ENCODE results near the gene SIGLEC1.

Gene SIGLEC1

GRCh38 chr20:3705970-3706739 is 6.2 kb downstream of the SIGLEC1 start:
- no peak overlapping the region for H3K9ac ChIP-seq (ENCODE audit: low read length)
- no peak for DNase-seq (ENCODE audit: low read depth)
- H3K4me1 ChIP-seq (ENCODE audit: control insufficient read depth, insufficient read depth, low read length) = peaks cover 20% of the 10 kb centered on the region
- H3K27me3 ChIP-seq (replicated peaks; ENCODE audit: control insufficient read depth, insufficient read depth, low read length) = peaks cover 12% of the 10 kb centered on the region
- H3K36me3 ChIP-seq (ENCODE audit: control insufficient read depth, insufficient read depth, low read length, severe bottlenecking) = no peaks in the 10 kb centered on the region
- no peak overlapping the region for H3K4me3 ChIP-seq (ENCODE audit: low read length)
- no peaks in the 10 kb centered on the region for H3K9me3 ChIP-seq (ENCODE audit: control insufficient read depth, low read length)

DNA sequence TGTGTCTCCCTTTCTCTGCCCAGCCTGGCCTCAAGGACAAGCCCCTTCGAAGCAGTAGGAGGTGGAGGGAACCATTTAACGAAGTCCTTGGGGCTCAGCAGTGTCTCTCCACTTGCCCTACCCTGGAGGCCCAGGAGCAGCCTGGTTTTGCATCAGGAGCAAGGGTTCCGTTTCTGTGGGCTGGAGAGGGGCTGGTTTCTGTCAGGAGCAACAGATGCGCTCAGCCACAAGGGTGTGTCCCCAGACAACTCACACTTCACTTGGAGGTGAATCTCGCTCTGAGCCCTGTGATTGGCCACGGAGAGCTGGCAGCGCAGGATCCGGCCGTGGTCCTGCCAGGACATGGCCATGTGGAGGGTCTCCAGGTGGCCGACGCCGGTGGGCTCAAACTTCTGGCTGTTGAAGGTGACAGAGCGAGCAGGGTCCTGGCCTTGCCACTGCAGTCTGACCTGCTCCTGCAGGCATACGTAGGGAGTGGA is 6.9 kb downstream of the SIGLEC1 start:
- Histone ChIP-seq H3K36me3 (ENCODE audit: control insufficient read depth, insufficient read depth, low read length, severe bottlenecking) (no peaks in the 10 kb centered on the region), H3K27me3 (replicated peaks; ENCODE audit: control insufficient read depth, insufficient read depth, low read length) (peaks cover 12% of the 10 kb centered on the region), H3K4me1 (ENCODE audit: control insufficient read depth, insufficient read depth, low read length) (peaks cover 14% of the 10 kb centered on the region), H3K9me3 (ENCODE audit: control insufficient read depth, low read length) (no peaks in the 10 kb centered on the region), H3K4me3 (ENCODE audit: low read length) (no peak overlapping the region), H3K9ac (ENCODE audit: low read length) (no peak overlapping the region)
- DNase-seq (ENCODE audit: low read depth) = no peak

DNA sequence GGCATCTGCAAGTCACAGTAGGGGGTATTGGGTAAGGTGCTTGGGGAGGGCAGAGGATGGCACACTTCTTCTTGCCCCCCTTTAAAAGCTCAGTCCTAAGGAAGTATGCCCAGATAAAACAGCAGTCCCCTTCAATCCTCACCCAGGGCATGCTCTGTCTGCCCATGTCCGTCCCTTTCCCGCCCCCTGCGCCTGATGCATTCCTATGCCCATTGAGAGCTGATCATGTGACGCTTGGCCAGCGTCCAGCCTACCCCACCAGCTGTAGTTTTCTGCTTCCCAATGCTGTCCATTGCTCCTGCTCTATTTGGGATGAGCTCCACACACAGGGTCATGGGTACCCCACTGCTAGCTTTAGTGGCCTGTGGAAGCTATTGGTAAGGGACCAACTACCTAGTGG is 8.3 kb downstream of the SIGLEC1 start:
- no peaks in the 10 kb centered on the region for H3K36me3 ChIP-seq (ENCODE audit: control insufficient read depth, insufficient read depth, low read length, severe bottlenecking)
- H3K4me1 ChIP-seq (ENCODE audit: control insufficient read depth, insufficient read depth, low read length) = peaks cover 6% of the 10 kb centered on the region
- no peaks in the 10 kb centered on the region for H3K9me3 ChIP-seq (ENCODE audit: control insufficient read depth, low read length)
- no peak overlapping the region for H3K4me3 ChIP-seq (ENCODE audit: low read length)
- H3K9ac ChIP-seq (ENCODE audit: low read length) = no peak overlapping the region
- peaks cover 12% of the 10 kb centered on the region for H3K27me3 ChIP-seq (replicated peaks; ENCODE audit: control insufficient read depth, insufficient read depth, low read length)
- no peak for DNase-seq (ENCODE audit: low read depth)

DNA sequence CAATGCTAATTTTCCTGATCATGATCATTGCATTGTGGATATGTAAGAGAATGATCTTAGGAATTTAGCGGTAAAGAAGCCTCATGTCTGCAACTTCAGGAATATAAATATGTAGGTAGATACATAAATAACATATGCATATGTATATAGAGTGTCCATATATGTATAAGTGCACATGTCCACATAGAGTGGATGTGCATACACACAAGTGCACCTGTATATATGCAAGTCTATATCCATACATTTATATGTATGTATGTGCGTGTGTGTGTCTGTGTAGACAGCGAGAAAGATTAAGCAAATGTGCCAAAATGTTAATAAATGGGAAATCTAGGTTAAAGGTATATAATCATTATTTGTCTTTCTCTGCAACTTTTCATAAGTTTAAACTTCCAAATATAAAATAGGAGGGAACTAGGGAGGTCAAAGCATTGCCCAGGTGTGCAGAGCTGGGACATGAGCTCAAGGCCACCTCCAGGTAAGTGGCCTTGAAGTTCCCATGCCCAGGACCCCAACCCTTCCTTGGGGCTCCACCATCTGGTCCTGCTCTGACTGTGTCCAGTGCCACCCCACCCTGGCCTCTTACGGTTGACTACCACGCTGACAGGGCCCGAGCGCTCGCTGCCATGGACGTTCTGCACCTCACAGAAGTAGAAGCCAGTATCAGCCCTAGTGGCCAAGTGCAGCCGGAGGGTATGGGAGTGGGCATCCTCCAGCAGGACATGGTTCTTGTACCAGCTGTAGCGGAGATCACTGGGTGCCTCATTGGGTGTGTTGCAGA is 9.6 kb downstream of the SIGLEC1 start:
- Histone ChIP-seq H3K27me3 (replicated peaks; ENCODE audit: control insufficient read depth, insufficient read depth, low read length) (peaks cover 13% of the 10 kb centered on the region), H3K36me3 (ENCODE audit: control insufficient read depth, insufficient read depth, low read length, severe bottlenecking) (no peaks in the 10 kb centered on the region), H3K9me3 (ENCODE audit: control insufficient read depth, low read length) (no peaks in the 10 kb centered on the region), H3K9ac (ENCODE audit: low read length) (no peak overlapping the region), H3K4me1 (ENCODE audit: control insufficient read depth, insufficient read depth, low read length) (peaks cover 6% of the 10 kb centered on the region), H3K4me3 (ENCODE audit: low read length) (no peak overlapping the region)
- no peak for DNase-seq (ENCODE audit: low read depth)

DNA sequence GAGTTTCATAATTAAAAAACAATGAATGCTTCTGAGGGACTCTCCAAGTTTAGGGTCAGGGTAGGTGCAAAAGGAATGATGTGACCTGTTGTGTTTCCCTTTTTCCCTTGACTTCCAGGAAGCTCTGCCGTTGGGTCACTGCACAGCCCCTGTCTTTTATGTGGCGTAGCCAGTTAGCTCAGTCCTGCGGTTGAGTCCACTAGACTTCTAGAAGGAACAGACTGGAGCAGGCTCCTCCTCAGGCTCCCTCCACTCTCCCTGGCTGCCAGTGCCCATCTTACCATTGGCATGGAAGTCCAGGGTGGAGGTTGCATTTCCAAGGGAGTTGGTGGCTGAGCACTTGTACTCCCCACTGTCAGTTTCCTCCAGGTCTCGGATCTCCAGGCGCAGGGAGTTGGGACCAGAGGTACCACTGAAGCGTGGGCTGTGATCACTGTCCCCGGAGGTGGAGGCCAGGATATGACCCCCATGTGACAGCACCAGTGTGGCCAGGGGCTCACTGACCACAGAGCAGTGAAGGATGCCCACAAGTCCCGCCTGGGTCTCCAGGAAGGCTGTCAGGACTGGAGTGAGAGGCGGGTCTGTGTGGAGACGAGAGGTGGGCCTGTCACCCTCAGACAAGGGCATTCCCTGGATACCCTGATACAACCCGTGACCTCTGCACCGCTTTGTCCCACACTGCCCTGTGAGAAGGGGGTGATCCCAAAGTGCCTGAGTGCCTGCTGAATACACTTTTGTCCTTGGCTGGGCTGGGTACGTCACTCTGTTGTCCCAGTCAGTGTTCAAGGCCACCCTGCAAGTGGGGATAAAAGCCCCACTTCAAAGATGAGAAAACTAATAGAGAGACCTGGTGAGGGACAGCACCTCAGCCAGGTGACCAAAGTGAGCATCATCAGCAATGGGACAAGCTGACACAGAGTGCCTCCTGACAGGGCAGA is 11.1 kb downstream of the SIGLEC1 start:
- H3K36me3 ChIP-seq (ENCODE audit: control insufficient read depth, insufficient read depth, low read length, severe bottlenecking) = no peaks in the 10 kb centered on the region
- H3K4me3 ChIP-seq (ENCODE audit: low read length) = no peak overlapping the region
- peaks cover 3% of the 10 kb centered on the region for H3K9me3 ChIP-seq (ENCODE audit: control insufficient read depth, low read length)
- H3K9ac ChIP-seq (ENCODE audit: low read length) = no peak overlapping the region
- DNase-seq (ENCODE audit: low read depth) = no peak
- peaks cover 17% of the 10 kb centered on the region for H3K27me3 ChIP-seq (replicated peaks; ENCODE audit: control insufficient read depth, insufficient read depth, low read length)
- H3K4me1 ChIP-seq (ENCODE audit: control insufficient read depth, insufficient read depth, low read length) = no peaks in the 10 kb centered on the region

- Histone ChIP-seq H3K4me3 (ENCODE audit: low read length) (no peak overlapping the region), H3K9me3 (ENCODE audit: control insufficient read depth, low read length) (peaks cover 4% of the 10 kb centered on the region), H3K27me3 (replicated peaks; ENCODE audit: control insufficient read depth, insufficient read depth, low read length) (peaks cover 16% of the 10 kb centered on the region), H3K9ac (ENCODE audit: low read length) (no peak overlapping the region), H3K4me1 (ENCODE audit: control insufficient read depth, insufficient read depth, low read length) (no peaks in the 10 kb centered on the region), H3K36me3 (ENCODE audit: control insufficient read depth, insufficient read depth, low read length, severe bottlenecking) (no peaks in the 10 kb centered on the region)
- no peak for DNase-seq (ENCODE audit: low read depth)
Measured at GRCh38 chr20:3699037-3699436, 13.4 kb downstream of the SIGLEC1 start.

- DNase-seq (ENCODE audit: low read depth) = no peak
- peaks cover 4% of the 10 kb centered on the region for H3K9me3 ChIP-seq (ENCODE audit: control insufficient read depth, low read length)
Measured at GRCh38 chr20:3698591-3699001, 13.8 kb downstream of the SIGLEC1 start.

GRCh38 chr20:3697588-3698305 is 14.7 kb downstream of the SIGLEC1 start:
- peaks cover 5% of the 10 kb centered on the region for H3K27me3 ChIP-seq (replicated peaks; ENCODE audit: control insufficient read depth, insufficient read depth, low read length)
- no peak for DNase-seq (ENCODE audit: low read depth)
- H3K4me3 ChIP-seq (ENCODE audit: low read length) = no peak overlapping the region
- H3K36me3 ChIP-seq (ENCODE audit: control insufficient read depth, insufficient read depth, low read length, severe bottlenecking) = no peaks in the 10 kb centered on the region
- H3K9ac ChIP-seq (ENCODE audit: low read length) = no peak overlapping the region
- peaks cover 4% of the 10 kb centered on the region for H3K9me3 ChIP-seq (ENCODE audit: control insufficient read depth, low read length)
- H3K4me1 ChIP-seq (ENCODE audit: control insufficient read depth, insufficient read depth, low read length) = no peaks in the 10 kb centered on the region

More at GRCh38 chr20:3698591-3699001, 13.8 kb downstream of the SIGLEC1 start:
- H3K27me3 ChIP-seq (replicated peaks; ENCODE audit: control insufficient read depth, insufficient read depth, low read length) = peaks cover 11% of the 10 kb centered on the region
- no peaks in the 10 kb centered on the region for H3K4me1 ChIP-seq (ENCODE audit: control insufficient read depth, insufficient read depth, low read length)
- H3K4me3 ChIP-seq (ENCODE audit: low read length) = no peak overlapping the region
- H3K36me3 ChIP-seq (ENCODE audit: control insufficient read depth, insufficient read depth, low read length, severe bottlenecking) = no peaks in the 10 kb centered on the region
- H3K9ac ChIP-seq (ENCODE audit: low read length) = no peak overlapping the region

GRCh38 chr20:3696745-3697587 is 15.4 kb downstream of the SIGLEC1 start:
- Histone ChIP-seq H3K4me3 (ENCODE audit: low read length) (no peak overlapping the region), H3K9ac (ENCODE audit: low read length) (no peak overlapping the region), H3K4me1 (ENCODE audit: control insufficient read depth, insufficient read depth, low read length) (no peaks in the 10 kb centered on the region), H3K27me3 (replicated peaks; ENCODE audit: control insufficient read depth, insufficient read depth, low read length) (peaks cover 5% of the 10 kb centered on the region), H3K9me3 (ENCODE audit: control insufficient read depth, low read length) (peaks cover 4% of the 10 kb centered on the region), H3K36me3 (ENCODE audit: control insufficient read depth, insufficient read depth, low read length, severe bottlenecking) (no peaks in the 10 kb centered on the region)
- no peak for DNase-seq (ENCODE audit: low read depth)

GRCh38 chr20:3696200-3696599 is 16.2 kb downstream of the SIGLEC1 start:
- Histone ChIP-seq H3K9me3 (ENCODE audit: control insufficient read depth, low read length) (peaks cover 4% of the 10 kb centered on the region), H3K36me3 (ENCODE audit: control insufficient read depth, insufficient read depth, low read length, severe bottlenecking) (no peaks in the 10 kb centered on the region), H3K9ac (ENCODE audit: low read length) (no peak overlapping the region), H3K4me1 (ENCODE audit: control insufficient read depth, insufficient read depth, low read length) (no peaks in the 10 kb centered on the region), H3K27me3 (replicated peaks; ENCODE audit: control insufficient read depth, insufficient read depth, low read length) (peaks cover 5% of the 10 kb centered on the region), H3K4me3 (ENCODE audit: low read length) (no peak overlapping the region)
- DNase-seq (ENCODE audit: low read depth) = no peak
